ENCODE results near the gene FARP1. TPM values are rescaled to one million over a fixed set of nuclear protein-coding genes. Genes with fewer than 3 reads are reported as not detected.

Gene FARP1
- total RNA-seq, 2 donors from 2014 or later = 0.55 to 2.4 TPM

DNA sequence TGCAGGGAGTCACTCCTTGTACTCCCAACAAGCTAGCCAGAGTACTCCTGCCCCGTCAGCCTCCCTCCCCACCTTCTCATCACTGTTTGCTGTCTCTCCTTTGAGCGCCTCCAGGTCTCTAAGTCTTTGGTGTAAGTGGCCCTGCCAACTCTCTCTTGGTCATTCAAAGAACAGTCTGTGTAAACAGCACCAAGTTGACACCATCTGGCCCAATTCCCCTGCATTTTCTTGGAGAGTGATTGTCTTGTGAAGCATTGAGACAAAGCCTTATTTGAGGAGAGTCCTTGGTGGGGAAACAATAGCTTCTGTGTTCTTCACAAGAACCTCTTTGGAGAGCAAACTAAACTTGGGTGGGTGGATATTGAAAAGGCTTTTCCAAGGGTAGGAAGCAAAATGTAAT lies 148.8 kb downstream of the FARP1 start:
- DNase-seq = no peak
- Mint-ChIP-seq H3K9me3 (no peaks in the 10 kb centered on the region), H3K36me3 (ENCODE audit: insufficient read depth in 2 of 2) (no peaks in the 10 kb centered on the region)

GRCh38 chr13:98293103-98293502 lies 150.2 kb downstream of the FARP1 start:
- Mint-ChIP-seq H3K9me3 (no peaks in the 10 kb centered on the region), H3K27ac (no peak overlapping the region), H3K36me3 (ENCODE audit: insufficient read depth in 2 of 2) (no peaks in the 10 kb centered on the region), H3K4me3 (no peak overlapping the region), H3K4me1 (ENCODE audit: low read depth) (no peaks in the 10 kb centered on the region), H3K27me3 (ENCODE audit: low read depth) (peaks cover 11% of the 10 kb centered on the region)
- no peak for ATAC-seq (replicated peaks in 1 of 2)
- DNase-seq = no peak

More for the DNA sequence above, 148.8 kb downstream of the FARP1 start:
- Mint-ChIP-seq H3K4me1 (ENCODE audit: low read depth) (no peaks in the 10 kb centered on the region), H3K27ac (no peak overlapping the region), H3K4me3 (no peak overlapping the region), H3K27me3 (ENCODE audit: low read depth) (peaks cover 6% of the 10 kb centered on the region)
- ATAC-seq (replicated peaks in 1 of 2) = no peak

DNA sequence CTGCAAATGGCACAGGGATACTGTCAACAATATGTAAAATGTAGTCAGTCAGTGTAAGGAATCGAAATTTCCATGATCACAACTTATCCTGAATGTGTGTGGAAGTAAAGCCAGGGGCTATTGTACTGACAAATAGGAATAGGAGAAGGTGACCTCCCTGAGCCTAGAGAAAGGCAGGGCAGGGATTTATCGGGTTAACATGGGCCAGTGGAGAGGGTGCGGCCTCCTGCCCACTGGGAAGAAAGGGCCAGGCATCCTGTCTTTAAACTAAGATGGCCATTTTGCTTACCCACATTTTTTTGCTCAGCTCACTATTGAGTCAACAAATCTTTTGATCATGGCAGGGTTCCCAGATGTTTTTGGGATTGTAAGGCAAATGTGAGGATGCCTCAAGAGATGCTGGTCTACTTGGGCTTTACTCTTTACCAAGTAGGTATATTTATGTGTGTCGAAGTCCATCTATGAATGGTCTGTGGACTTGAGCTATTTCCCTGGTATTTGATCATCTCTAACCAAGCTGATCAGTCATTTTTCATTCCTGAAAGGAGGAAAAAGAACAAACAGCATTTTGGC lies 150.8 kb downstream of the FARP1 start:
- peaks cover 11% of the 10 kb centered on the region for H3K27me3 Mint-ChIP-seq (ENCODE audit: low read depth)
- no peaks in the 10 kb centered on the region for H3K9me3 Mint-ChIP-seq
- no peaks in the 10 kb centered on the region for H3K36me3 Mint-ChIP-seq (ENCODE audit: insufficient read depth in 2 of 2)
- ATAC-seq (replicated peaks in 1 of 2) (no peak), DNase-seq (no peak)
- H3K4me3 Mint-ChIP-seq = no peak overlapping the region
- H3K4me1 Mint-ChIP-seq (ENCODE audit: low read depth) = no peaks in the 10 kb centered on the region
- H3K27ac Mint-ChIP-seq = no peak overlapping the region

DNA sequence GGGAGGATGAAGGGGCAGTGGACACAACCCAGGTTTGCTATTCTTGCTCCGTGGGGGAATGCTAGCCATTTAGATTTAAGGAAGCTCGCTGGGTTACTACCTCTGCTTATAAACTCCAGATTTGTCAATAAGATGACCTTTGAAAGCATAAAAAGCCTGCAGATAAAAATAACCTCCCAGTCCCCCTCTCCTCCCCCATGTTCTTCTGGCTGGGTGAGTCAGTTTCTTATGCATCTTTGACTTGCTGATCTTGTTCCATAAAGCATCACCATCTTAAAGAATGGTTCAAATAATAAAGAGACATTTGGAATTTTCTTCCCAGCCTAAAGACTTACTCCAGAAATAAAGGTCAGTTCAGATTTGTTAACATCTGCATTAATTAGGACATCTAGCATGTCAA lies 152.5 kb downstream of the FARP1 start:
- H3K4me3 Mint-ChIP-seq = no peak overlapping the region

DNA sequence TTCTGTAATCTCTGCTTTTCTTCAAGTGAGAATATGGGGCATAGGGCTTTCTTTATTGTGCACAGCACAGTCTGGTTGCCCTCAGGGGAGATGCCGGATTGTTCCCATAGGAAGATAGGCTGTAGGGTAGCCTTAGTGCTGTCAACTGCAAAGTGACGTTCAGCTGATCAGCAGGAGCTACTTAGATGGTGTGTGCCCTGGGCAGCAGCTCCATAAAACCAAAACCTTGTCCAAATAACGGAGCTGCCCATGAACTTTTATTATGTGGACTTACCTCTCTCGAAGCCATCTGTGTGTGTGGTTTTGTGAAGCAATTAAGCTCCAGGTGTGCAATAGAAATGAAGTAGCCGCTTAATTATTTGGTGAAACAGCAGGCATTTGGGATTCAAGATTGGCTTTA lies 154.2 kb downstream of the FARP1 start:
- no peak overlapping the region for H3K27ac Mint-ChIP-seq
- no peak overlapping the region for H3K4me3 Mint-ChIP-seq
- H3K9me3 Mint-ChIP-seq = no peaks in the 10 kb centered on the region
- DNase-seq = no peak
- no peak for ATAC-seq (replicated peaks in 1 of 2)
- H3K4me1 Mint-ChIP-seq (ENCODE audit: low read depth) = no peaks in the 10 kb centered on the region
- H3K27me3 Mint-ChIP-seq (ENCODE audit: low read depth) = peaks cover 11% of the 10 kb centered on the region
- H3K36me3 Mint-ChIP-seq (ENCODE audit: insufficient read depth in 2 of 2) = no peaks in the 10 kb centered on the region

More for the DNA sequence above, 152.5 kb downstream of the FARP1 start:
- H3K36me3 Mint-ChIP-seq (ENCODE audit: insufficient read depth in 2 of 2) = no peaks in the 10 kb centered on the region
- no peak for ATAC-seq (replicated peaks in 1 of 2)
- H3K27ac Mint-ChIP-seq = no peak overlapping the region
- H3K27me3 Mint-ChIP-seq (ENCODE audit: low read depth) = peaks cover 11% of the 10 kb centered on the region
- H3K4me1 Mint-ChIP-seq (ENCODE audit: low read depth) = no peaks in the 10 kb centered on the region
- H3K9me3 Mint-ChIP-seq = no peaks in the 10 kb centered on the region
- no peak for DNase-seq

DNA sequence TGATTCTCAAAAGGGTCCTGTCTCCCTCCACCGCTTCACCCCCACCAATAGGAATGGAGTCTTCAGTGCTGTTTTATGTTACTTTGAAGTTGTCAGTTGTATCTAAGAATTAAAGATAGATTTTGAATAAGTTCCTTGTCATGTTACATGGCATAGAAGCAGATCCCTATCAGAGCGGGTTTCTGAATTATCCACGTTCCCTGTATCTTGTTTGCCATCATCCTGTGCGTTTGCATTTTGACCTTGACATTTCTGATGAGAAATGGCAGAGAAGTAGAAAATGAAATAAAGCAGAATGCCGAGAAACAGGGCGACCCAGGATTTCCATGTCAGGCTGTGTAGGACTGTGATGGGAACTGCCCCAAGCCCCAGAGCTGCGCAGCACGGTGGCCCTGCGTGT lies 154.9 kb downstream of the FARP1 start:
- ATAC-seq (replicated peaks in 1 of 2) (no peak), DNase-seq (no peak)
- Mint-ChIP-seq H3K27ac (no peak overlapping the region), H3K36me3 (ENCODE audit: insufficient read depth in 2 of 2) (no peaks in the 10 kb centered on the region), H3K9me3 (no peaks in the 10 kb centered on the region), H3K4me3 (no peak overlapping the region), H3K27me3 (ENCODE audit: low read depth) (peaks cover 8% of the 10 kb centered on the region), H3K4me1 (ENCODE audit: low read depth) (no peaks in the 10 kb centered on the region)

GRCh38 chr13:98298599-98298998 lies 155.7 kb downstream of the FARP1 start:
- Mint-ChIP-seq H3K4me1 (ENCODE audit: low read depth) (no peaks in the 10 kb centered on the region), H3K27ac (no peak overlapping the region), H3K9me3 (no peaks in the 10 kb centered on the region), H3K36me3 (ENCODE audit: insufficient read depth in 2 of 2) (no peaks in the 10 kb centered on the region), H3K4me3 (no peak overlapping the region), H3K27me3 (ENCODE audit: low read depth) (peaks cover 5% of the 10 kb centered on the region)
- DNase-seq = no peak
- ATAC-seq (replicated peaks in 1 of 2) = no peak

GRCh38 chr13:98299235-98299965 lies 156.5 kb downstream of the FARP1 start:
- Mint-ChIP-seq H3K4me3 (no peak overlapping the region), H3K27me3 (ENCODE audit: low read depth) (peaks cover 5% of the 10 kb centered on the region), H3K4me1 (ENCODE audit: low read depth) (no peaks in the 10 kb centered on the region), H3K9me3 (no peaks in the 10 kb centered on the region), H3K36me3 (ENCODE audit: insufficient read depth in 2 of 2) (no peaks in the 10 kb centered on the region), H3K27ac (no peak overlapping the region)
- DNase-seq = no peak
- ATAC-seq (replicated peaks in 1 of 2) = no peak

DNA sequence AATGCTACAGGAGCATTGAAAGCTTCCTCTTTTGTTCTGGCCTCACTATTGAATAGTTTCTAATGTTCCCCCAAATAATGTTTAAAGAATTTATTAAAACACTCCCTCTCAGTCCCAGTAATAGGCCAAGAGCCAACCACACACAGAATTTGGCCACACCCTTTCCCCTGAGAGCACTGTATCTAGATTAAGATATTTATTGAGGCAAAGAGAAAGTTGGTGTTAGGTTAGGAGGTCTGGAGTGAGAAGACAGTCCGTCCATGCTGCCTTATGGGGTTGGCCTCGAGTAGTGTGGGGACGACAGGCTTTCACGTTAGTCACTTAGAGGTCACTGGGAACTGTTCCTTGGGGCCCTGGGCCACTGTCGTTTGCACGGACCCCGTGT lies 157.1 kb downstream of the FARP1 start:
- H3K27me3 Mint-ChIP-seq (ENCODE audit: low read depth) = peaks cover 5% of the 10 kb centered on the region
- no peak overlapping the region for H3K27ac Mint-ChIP-seq
- H3K4me1 Mint-ChIP-seq (ENCODE audit: low read depth) = no peaks in the 10 kb centered on the region
- no peaks in the 10 kb centered on the region for H3K36me3 Mint-ChIP-seq (ENCODE audit: insufficient read depth in 2 of 2)
- H3K4me3 Mint-ChIP-seq = no peak overlapping the region
- ATAC-seq (replicated peaks in 1 of 2) (no peak), DNase-seq (no peak)
- H3K9me3 Mint-ChIP-seq = no peaks in the 10 kb centered on the region

DNA sequence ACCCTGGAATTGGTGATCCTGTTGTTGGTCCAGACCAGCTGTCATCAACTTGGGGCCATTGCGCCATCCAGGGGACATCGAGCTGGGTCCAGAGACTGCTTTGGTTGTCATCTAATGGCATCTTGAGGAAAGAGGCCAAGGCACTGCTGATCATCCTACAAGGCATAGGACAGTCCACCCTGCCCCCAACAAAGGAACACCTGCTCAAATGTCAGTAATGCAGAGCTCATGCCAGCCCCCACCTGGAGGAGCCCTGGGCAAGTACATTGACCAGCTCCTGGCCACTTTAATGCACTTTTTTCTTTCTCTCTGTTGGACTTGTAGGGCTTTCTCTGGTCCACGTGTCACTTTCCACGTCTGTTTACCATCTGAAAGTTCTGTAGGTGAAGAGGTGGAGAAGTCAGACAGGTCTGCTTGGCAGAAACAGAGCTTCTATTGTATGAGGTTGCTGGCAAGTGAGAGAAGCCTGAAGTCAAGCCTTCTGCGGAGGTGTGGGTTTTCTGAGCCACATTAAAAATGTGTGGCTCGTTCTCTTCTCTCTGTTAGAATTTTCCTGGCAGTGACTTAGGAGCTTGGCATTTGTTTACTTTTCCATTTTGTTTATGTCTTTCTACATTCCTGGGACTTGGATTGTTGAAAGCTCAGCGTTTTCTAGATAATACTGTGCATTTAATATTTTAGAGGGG lies 158.2 kb downstream of the FARP1 start:
- no peaks in the 10 kb centered on the region for H3K36me3 Mint-ChIP-seq (ENCODE audit: insufficient read depth in 2 of 2)
- H3K27ac Mint-ChIP-seq = no peak overlapping the region
- no peaks in the 10 kb centered on the region for H3K4me1 Mint-ChIP-seq (ENCODE audit: low read depth)
- H3K4me3 Mint-ChIP-seq = no peak overlapping the region
- no peak for DNase-seq
- no peak for ATAC-seq (replicated peaks in 1 of 2)
- H3K9me3 Mint-ChIP-seq = no peaks in the 10 kb centered on the region
- peaks cover 5% of the 10 kb centered on the region for H3K27me3 Mint-ChIP-seq (ENCODE audit: low read depth)

DNA sequence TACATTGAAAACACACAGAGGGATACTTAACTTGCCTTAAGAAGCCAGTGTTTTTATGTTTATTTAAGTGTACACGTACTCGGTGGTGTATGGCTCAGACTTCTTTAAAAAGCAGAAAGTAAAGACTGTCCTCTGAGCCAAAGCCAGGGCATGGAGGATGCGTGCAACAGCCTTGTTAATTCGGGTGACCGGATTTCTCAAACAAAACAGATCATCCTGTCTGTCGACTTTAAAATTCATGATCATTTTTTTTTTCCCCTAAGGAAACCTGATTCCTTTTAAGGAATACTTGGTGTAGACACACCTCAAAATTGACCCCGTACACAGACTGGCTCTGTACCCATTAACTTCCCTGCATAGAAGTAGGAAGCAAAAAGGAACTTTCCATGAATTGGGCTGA lies 158.8 kb downstream of the FARP1 start:
- ATAC-seq (replicated peaks in 1 of 2) = no peak
- Mint-ChIP-seq H3K4me1 (ENCODE audit: low read depth) (no peaks in the 10 kb centered on the region), H3K4me3 (no peak overlapping the region), H3K36me3 (ENCODE audit: insufficient read depth in 2 of 2) (no peaks in the 10 kb centered on the region), H3K27ac (no peak overlapping the region), H3K9me3 (no peaks in the 10 kb centered on the region), H3K27me3 (ENCODE audit: low read depth) (peaks cover 5% of the 10 kb centered on the region)
- no peak for DNase-seq

GRCh38 chr13:98303858-98304257 lies 161.0 kb downstream of the FARP1 start:
- no peak overlapping the region for H3K4me3 Mint-ChIP-seq
- no peaks in the 10 kb centered on the region for H3K27me3 Mint-ChIP-seq (ENCODE audit: low read depth)
- no peaks in the 10 kb centered on the region for H3K36me3 Mint-ChIP-seq (ENCODE audit: insufficient read depth in 2 of 2)
- no peaks in the 10 kb centered on the region for H3K9me3 Mint-ChIP-seq
- H3K4me1 Mint-ChIP-seq (ENCODE audit: low read depth) = no peaks in the 10 kb centered on the region
- no peak overlapping the region for H3K27ac Mint-ChIP-seq
- DNase-seq (no peak), ATAC-seq (replicated peaks in 1 of 2) (no peak)

- ATAC-seq (replicated peaks in 1 of 2) (no peak), DNase-seq (no peak)
- Mint-ChIP-seq H3K4me1 (ENCODE audit: low read depth) (no peaks in the 10 kb centered on the region), H3K4me3 (no peak overlapping the region), H3K36me3 (ENCODE audit: insufficient read depth in 2 of 2) (no peaks in the 10 kb centered on the region), H3K27me3 (ENCODE audit: low read depth) (no peaks in the 10 kb centered on the region), H3K9me3 (no peaks in the 10 kb centered on the region), H3K27ac (no peak overlapping the region)
Measured at GRCh38 chr13:98305670-98306069, 162.8 kb downstream of the FARP1 start.
